ENCODE data around the gene CASKIN2.
"Not testable (repeated sequence)": the region's sequence is repeated elsewhere in the genome, so short reads cannot be mapped to it uniquely, and the experiment has no call there.

Gene CASKIN2

GRCh38 chr17:75486151-75486550 is 29.2 kb downstream of the CASKIN2 start:
- TF ChIP-seq CTCF (conservative IDR thresholded peaks at IDR 0.05; ENCODE audit: control insufficient read depth, insufficient read depth, low read depth, low read length), result no peak

GRCh38 chr17:75485688-75486087 is 29.6 kb downstream of the CASKIN2 start:
- no peak for TF ChIP-seq CTCF (conservative IDR thresholded peaks at IDR 0.05; ENCODE audit: control insufficient read depth, insufficient read depth, low read depth, low read length)
- no peak for DNase-seq (ENCODE audit: low read depth)

More at GRCh38 chr17:75486151-75486550, 29.2 kb downstream of the CASKIN2 start:
- no peak overlapping the region for H3K4me3 ChIP-seq (ENCODE audit: control insufficient read depth, low read depth, low read length)
- no peak for DNase-seq (ENCODE audit: low read depth)

GRCh38 chr17:75482098-75482942 is 33.0 kb downstream of the CASKIN2 start:
- TF ChIP-seq CTCF (conservative IDR thresholded peaks at IDR 0.05; ENCODE audit: control insufficient read depth, insufficient read depth, low read depth, low read length), result no peak
- no peak for DNase-seq (ENCODE audit: low read depth)
- H3K4me3 ChIP-seq (ENCODE audit: control insufficient read depth, low read depth, low read length), result no peak overlapping the region

More at GRCh38 chr17:75485688-75486087, 29.6 kb downstream of the CASKIN2 start:
- H3K4me3 ChIP-seq (ENCODE audit: control insufficient read depth, low read depth, low read length), result no peak overlapping the region

- no peak overlapping the region for H3K4me3 ChIP-seq (ENCODE audit: control insufficient read depth, low read depth, low read length)
- DNase-seq (ENCODE audit: low read depth), result no peak
- TF ChIP-seq CTCF (conservative IDR thresholded peaks at IDR 0.05; ENCODE audit: control insufficient read depth, insufficient read depth, low read depth, low read length), result no peak
Measured at GRCh38 chr17:75481194-75482068, 33.9 kb downstream of the CASKIN2 start.

- no peak for DNase-seq (ENCODE audit: low read depth)
- no peak for TF ChIP-seq CTCF (conservative IDR thresholded peaks at IDR 0.05; ENCODE audit: control insufficient read depth, insufficient read depth, low read depth, low read length)
- no peak overlapping the region for H3K4me3 ChIP-seq (ENCODE audit: control insufficient read depth, low read depth, low read length)
Measured at GRCh38 chr17:75480281-75480680, 35.1 kb downstream of the CASKIN2 start.

GRCh38 chr17:75478508-75478907 is 36.8 kb downstream of the CASKIN2 start:
- no peak for TF ChIP-seq CTCF (conservative IDR thresholded peaks at IDR 0.05; ENCODE audit: control insufficient read depth, insufficient read depth, low read depth, low read length)
- H3K4me3 ChIP-seq (ENCODE audit: control insufficient read depth, low read depth, low read length), result no peak overlapping the region
- no peak for DNase-seq (ENCODE audit: low read depth)

GRCh38 chr17:75477490-75477862 is 37.9 kb downstream of the CASKIN2 start:
- H3K4me3 ChIP-seq (ENCODE audit: control insufficient read depth, low read depth, low read length); DNase-seq (ENCODE audit: low read depth): not testable (repeated sequence)
